ENCODE results near the gene SORT1. TPM values are rescaled to one million over a fixed set of nuclear protein-coding genes. Genes with fewer than 3 reads are reported as not detected.

SORT1 gene
- total and polyA plus RNA-seq, 4 donors = 1.0 to 10.6 (median 3.4) TPM

DNA sequence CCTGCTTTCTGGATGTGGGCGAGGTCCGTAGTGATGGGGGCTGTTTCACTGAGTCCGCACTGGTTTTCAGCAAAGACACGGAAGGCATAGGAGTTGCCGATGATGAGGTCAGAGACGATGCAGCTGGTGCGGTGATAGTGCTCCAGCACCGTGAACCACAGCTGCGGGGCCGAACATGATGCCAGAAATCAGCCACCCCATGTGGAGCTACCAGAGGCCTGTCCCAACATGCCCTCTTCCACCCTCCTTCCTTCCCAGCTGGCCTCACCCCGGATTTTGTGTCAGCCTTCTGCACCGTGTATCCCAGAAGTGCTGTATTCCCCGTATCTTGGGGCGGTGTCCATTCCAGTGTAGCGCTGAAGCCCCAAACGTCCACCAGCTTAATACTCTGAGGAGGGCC lies 100.9 kb downstream of the SORT1 start (continued):
- TF ChIP-seq, protein P1, sequence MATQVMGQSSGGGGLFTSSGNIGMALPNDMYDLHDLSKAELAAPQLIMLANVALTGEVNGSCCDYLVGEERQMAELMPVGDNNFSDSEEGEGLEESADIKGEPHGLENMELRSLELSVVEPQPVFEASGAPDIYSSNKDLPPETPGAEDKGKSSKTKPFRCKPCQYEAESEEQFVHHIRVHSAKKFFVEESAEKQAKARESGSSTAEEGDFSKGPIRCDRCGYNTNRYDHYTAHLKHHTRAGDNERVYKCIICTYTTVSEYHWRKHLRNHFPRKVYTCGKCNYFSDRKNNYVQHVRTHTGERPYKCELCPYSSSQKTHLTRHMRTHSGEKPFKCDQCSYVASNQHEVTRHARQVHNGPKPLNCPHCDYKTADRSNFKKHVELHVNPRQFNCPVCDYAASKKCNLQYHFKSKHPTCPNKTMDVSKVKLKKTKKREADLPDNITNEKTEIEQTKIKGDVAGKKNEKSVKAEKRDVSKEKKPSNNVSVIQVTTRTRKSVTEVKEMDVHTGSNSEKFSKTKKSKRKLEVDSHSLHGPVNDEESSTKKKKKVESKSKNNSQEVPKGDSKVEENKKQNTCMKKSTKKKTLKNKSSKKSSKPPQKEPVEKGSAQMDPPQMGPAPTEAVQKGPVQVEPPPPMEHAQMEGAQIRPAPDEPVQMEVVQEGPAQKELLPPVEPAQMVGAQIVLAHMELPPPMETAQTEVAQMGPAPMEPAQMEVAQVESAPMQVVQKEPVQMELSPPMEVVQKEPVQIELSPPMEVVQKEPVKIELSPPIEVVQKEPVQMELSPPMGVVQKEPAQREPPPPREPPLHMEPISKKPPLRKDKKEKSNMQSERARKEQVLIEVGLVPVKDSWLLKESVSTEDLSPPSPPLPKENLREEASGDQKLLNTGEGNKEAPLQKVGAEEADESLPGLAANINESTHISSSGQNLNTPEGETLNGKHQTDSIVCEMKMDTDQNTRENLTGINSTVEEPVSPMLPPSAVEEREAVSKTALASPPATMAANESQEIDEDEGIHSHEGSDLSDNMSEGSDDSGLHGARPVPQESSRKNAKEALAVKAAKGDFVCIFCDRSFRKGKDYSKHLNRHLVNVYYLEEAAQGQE (IDR thresholded peaks at IDR 0.05) = no peak
- TF ChIP-seq EGR1 (IDR thresholded peaks at IDR 0.05; ENCODE audit: low read depth in 2 of 2) = no peak

DNA sequence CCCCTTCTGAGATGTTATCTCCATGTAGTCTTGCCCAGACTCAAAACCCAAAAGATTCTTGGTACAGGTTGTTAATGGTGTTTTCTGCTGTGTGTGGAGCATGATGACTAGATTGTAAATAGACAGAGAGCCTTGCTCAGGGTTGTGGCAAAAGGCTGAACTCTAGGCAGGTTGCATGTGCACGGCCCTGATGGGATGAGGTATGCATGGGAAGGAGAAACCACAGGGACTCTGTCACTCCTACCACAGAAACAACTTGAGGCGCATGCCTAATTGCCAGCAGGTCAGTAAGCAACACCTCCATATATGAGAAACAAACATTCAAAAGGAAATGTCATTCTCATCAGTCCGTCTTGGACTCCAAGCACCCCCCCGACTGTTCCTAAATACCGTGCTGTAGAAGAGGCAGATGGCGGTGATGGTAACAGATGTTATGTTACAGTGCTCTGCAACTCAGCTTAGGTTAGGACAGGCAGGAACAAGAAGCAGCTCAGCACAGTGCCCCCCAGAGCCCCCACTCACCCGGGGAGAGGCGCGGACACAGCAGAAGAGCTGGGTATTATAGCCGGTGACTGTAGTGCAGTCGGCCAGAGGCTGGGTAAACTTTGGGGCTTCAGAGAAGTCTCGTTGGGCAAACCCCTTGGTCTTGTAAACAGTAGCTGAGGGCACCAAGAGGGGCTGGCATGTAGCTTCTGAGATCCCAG lies 101.9 kb downstream of the SORT1 start:
- 81% methylated on average over 12 of the region's 12 CpGs for WGBS
- Histone ChIP-seq H3K9me3 (ENCODE audit: control insufficient read depth in 4 of 4, low read length in 3 of 4) (no peaks in the 10 kb centered on the region), H3K27ac (ENCODE audit: low read depth in 1 of 2, low read length in 2 of 2) (no peak overlapping the region), H3K36me3 (ENCODE audit: control insufficient read depth in 4 of 4, insufficient read depth in 3 of 4, low read depth in 1 of 4, low read length in 3 of 4) (no peaks in the 10 kb centered on the region), H3K4me3 (ENCODE audit: low read depth in 1 of 3, low read length in 3 of 3) (no peak overlapping the region), H3K27me3 (ENCODE audit: control insufficient read depth in 4 of 4, insufficient read depth in 4 of 4, low read length in 3 of 4) (no peaks in the 10 kb centered on the region), H3K9ac (ENCODE audit: low read depth in 1 of 2, low read length in 2 of 2) (no peak overlapping the region), H3K4me1 (ENCODE audit: control insufficient read depth in 4 of 4, insufficient read depth in 4 of 4, low read length in 3 of 4) (peaks cover 0 to 3% (median 0%) of the 10 kb centered on the region in 4 donors)
- TF ChIP-seq, protein P2, sequence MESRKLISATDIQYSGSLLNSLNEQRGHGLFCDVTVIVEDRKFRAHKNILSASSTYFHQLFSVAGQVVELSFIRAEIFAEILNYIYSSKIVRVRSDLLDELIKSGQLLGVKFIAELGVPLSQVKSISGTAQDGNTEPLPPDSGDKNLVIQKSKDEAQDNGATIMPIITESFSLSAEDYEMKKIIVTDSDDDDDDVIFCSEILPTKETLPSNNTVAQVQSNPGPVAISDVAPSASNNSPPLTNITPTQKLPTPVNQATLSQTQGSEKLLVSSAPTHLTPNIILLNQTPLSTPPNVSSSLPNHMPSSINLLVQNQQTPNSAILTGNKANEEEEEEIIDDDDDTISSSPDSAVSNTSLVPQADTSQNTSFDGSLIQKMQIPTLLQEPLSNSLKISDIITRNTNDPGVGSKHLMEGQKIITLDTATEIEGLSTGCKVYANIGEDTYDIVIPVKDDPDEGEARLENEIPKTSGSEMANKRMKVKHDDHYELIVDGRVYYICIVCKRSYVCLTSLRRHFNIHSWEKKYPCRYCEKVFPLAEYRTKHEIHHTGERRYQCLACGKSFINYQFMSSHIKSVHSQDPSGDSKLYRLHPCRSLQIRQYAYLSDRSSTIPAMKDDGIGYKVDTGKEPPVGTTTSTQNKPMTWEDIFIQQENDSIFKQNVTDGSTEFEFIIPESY (IDR thresholded peaks at IDR 0.05) = no peak
- no peak for TF ChIP-seq FOXA2 (IDR thresholded peaks at IDR 0.05)
- TF ChIP-seq, protein P3, sequence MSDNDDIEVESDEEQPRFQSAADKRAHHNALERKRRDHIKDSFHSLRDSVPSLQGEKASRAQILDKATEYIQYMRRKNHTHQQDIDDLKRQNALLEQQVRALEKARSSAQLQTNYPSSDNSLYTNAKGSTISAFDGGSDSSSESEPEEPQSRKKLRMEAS (IDR thresholded peaks at IDR 0.05) = no peak
- no peak for TF ChIP-seq JUND (IDR thresholded peaks at IDR 0.05)
- TF ChIP-seq RXRA (IDR thresholded peaks at IDR 0.05) = no peak
- TF ChIP-seq HNF4G (IDR thresholded peaks at IDR 0.05) = no peak
- TF ChIP-seq, protein P4, sequence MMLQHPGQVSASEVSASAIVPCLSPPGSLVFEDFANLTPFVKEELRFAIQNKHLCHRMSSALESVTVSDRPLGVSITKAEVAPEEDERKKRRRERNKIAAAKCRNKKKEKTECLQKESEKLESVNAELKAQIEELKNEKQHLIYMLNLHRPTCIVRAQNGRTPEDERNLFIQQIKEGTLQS (IDR thresholded peaks at IDR 0.05) = no peak
- TF ChIP-seq, protein P5, sequence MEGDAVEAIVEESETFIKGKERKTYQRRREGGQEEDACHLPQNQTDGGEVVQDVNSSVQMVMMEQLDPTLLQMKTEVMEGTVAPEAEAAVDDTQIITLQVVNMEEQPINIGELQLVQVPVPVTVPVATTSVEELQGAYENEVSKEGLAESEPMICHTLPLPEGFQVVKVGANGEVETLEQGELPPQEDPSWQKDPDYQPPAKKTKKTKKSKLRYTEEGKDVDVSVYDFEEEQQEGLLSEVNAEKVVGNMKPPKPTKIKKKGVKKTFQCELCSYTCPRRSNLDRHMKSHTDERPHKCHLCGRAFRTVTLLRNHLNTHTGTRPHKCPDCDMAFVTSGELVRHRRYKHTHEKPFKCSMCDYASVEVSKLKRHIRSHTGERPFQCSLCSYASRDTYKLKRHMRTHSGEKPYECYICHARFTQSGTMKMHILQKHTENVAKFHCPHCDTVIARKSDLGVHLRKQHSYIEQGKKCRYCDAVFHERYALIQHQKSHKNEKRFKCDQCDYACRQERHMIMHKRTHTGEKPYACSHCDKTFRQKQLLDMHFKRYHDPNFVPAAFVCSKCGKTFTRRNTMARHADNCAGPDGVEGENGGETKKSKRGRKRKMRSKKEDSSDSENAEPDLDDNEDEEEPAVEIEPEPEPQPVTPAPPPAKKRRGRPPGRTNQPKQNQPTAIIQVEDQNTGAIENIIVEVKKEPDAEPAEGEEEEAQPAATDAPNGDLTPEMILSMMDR (IDR thresholded peaks at IDR 0.05; ENCODE audit: low read depth, low read length, missing input control) = no peak
- no peak for TF ChIP-seq HNF4A (conservative IDR thresholded peaks at IDR 0.05)
- no peak for TF ChIP-seq NR2F2 (IDR thresholded peaks at IDR 0.05)
- TF ChIP-seq FOXA1 (IDR thresholded peaks at IDR 0.05) = no peak
- TF ChIP-seq TAF1 (conservative IDR thresholded peaks at IDR 0.05) = no peak
- no peak for TF ChIP-seq EGR1 (IDR thresholded peaks at IDR 0.05; ENCODE audit: low read depth in 2 of 2)
- TF ChIP-seq RAD21 (IDR thresholded peaks at IDR 0.05) = no peak
- TF ChIP-seq, protein P1 (IDR thresholded peaks at IDR 0.05) = no peak
- TF ChIP-seq YY1 (IDR thresholded peaks at IDR 0.05) = no peak
- no peak for TF ChIP-seq GABPA (IDR thresholded peaks at IDR 0.05 in 1 of 2, conservative IDR thresholded peaks at IDR 0.05 in 1 of 2)
- TF ChIP-seq SP1 (IDR thresholded peaks at IDR 0.05) = no peak
- no peak for DNase-seq (ENCODE audit: low spot score)

Measured in liver (tissue), 9 donors.